Dedifferentiated amniotic fluid mesenchymal stem cell (primary cell): ENCODE data around the gene PPP1R3F.

Experiments used
- DNase-seq: peaks from one replicate; pipeline ENCODE4 v3.0.0-alpha.2; 2016; ENCODE audit errors: extremely low spot score

The PPP1R3F gene

DNA sequence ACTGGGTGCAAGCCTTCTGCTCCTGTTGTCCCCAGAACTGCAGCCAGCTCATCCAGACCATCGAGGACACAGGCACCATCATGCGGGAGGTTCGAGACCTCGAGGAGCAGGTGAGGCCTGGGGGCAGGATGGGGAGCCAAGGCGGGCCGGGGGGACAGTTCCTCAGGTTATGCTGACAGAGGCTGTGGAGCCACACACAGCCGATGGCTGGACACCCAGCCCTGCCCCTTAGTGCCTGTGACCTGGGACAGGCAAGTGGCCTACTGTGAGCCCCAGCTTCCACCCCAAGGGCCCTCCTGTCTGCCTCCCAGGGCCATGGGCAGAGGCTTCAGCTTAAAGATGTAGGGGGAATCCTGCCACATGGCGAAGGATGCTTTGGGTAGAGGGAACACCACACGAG, 20.0 kb upstream of the PPP1R3F start:
- DNase-seq, result no peak

DNA sequence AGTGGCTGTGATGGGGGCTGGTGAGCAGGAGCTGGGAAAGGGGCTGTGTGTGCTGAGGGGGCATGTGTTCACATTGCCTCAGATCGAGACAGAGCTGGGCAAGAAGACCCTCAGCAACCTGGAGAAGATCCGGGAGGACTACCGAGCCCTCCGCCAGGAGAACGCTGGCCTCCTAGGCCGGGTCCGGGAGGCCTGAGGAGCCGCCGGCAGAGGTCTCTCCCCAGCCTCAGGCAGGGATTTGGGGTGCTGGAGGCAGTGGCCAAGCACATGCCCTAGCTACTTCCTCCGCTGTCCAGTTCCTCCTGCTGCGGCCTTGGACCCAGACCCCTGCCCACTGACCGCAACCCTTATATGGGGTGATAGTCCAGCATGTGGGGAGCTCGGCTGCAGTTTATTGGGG, 19.5 kb upstream of the PPP1R3F start:
- DNase-seq, result no peak

- no peak for DNase-seq
These were observed 19.0 kb upstream of the PPP1R3F start for GRCh38 chrX:49250578-49250977.

DNA sequence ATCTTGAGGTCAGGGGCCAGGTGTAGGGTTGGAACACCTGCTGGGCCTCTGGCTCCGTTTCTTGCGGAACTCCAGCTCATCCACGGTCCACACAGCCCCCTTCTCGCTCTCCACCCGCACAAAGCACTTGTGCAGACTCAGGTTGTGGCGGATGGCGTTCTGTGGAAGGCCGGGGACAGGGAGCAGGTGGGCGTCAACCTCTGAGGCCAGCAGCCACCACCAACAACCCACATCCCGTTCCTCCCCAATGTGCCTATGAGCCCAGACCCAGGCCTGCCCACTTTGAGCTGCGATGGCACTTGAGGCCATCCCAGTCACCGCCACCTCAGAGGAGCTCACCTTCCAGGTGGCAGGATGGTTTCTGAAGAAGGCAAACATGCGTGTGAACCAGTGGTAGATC, 18.3 kb upstream of the PPP1R3F start:
- no peak for DNase-seq

DNA sequence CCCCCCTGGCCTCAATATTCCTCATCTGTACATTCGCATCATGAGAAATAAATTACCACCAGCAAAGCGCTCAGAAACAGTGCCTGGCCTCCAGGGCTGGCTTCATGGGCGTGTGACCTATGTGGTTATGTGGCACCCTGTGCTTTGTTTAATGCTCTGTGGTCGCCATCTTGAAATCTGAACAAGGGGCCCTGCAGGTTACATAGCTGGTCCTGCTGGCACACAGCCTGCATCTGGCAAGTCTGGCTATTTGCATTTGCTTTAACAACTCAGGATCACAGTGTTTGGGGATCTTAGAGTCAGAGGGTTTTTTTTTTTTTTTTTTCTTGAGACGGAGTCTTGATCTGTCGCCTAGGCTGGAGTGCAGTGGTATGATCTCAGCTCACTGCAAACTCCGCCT, 15.0 kb upstream of the PPP1R3F start:
- no peak for DNase-seq

GRCh38 chrX:49256268-49256995, 13.2 kb upstream of the PPP1R3F start:
- no peak for DNase-seq

DNA sequence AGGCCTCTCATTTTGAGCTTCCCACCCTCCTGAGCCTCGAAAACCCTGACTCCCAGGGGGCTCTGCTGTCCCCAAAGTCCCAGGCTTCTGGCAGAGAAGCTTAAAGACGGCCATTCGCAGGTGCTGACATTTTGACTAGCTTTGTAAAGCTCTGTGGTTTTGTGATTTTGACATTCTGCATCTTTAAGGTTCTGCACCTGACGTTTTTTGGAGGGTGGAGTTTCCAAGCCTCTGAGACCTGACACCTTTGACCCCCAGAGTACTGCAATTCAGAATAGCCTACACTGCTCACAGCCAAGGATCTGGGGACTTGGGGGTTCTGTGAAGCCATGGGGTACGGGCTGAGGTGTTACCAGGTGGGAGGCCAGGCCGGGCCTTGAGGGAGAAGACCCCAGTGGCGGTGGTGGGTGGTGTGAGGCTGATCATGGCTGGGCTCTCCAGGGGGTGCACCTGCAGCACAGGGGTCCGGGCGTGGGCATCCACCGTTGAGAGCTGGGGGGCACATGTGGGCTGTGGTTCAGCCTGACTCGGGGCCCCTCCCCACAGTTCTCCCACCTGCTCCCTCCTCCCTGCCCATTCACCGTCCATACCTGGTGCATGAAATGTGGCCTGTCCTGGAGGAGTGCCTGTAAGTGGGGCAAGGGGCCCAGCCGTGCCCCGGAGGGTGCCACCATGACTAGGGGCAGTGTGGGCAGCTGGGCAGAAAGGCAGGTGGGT, 12.4 kb upstream of the PPP1R3F start:
- DNase-seq, result no peak

DNA sequence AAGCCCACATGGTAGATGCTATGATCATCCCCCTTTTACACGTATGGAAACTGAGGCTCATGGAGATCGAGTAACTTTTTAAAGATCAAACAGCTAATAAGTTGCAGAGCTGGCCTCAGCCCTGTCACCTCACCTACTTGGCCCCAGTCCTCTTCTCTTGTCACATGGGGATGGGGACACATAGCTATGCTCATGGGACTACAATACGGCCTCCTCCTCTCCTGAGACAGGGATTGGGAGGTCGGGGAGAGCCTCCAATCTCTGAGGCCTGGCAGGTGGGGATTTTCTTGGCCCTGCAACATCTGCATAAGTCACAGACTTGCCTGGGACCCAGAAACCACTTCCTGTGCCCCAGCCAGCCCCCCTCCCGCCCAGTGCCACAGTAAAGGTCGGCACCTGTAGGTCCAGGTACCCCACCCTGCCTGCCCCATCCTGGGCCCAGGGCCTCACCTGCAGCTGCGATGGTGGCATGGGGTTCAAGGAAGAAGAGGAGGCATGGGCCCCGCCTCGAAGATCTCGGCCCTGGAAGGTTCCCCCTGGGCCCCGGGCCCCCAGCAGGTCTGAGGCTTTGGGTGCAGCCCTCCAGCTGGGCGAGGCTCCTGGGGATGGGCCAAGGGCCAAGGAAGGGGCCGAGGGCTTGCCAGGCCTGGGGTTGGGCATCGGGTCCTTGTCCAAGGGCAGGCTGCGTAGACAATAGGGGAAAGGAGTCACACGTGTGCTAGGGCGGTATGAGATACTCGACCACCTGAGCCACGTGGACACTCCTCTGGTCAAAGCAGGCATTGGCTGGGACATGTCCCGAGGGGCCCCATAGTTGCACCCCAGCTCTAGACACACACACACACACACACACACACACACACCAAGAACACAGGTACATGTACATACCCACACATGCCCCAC, 11.5 kb upstream of the PPP1R3F start:
- DNase-seq, result no peak

DNA sequence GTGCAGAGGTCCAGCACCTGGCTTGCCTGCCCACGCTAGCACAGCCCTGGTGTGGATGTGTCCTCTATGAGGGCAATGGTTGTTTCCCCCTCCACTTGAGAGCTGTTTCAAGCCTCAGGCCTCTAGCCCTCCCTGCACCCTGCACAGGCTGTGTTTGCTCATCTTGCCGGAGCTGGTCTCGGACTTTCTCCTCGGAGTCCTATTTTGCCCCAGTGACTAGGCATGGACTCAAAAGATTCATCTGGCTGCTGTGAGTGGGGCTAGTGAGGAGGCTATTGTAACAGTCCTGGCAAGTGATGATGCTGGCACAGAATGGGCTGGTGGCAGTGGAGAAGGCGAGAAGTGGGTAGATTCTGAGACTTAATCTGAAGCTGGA, 10.9 kb upstream of the PPP1R3F start:
- no peak for DNase-seq

DNA sequence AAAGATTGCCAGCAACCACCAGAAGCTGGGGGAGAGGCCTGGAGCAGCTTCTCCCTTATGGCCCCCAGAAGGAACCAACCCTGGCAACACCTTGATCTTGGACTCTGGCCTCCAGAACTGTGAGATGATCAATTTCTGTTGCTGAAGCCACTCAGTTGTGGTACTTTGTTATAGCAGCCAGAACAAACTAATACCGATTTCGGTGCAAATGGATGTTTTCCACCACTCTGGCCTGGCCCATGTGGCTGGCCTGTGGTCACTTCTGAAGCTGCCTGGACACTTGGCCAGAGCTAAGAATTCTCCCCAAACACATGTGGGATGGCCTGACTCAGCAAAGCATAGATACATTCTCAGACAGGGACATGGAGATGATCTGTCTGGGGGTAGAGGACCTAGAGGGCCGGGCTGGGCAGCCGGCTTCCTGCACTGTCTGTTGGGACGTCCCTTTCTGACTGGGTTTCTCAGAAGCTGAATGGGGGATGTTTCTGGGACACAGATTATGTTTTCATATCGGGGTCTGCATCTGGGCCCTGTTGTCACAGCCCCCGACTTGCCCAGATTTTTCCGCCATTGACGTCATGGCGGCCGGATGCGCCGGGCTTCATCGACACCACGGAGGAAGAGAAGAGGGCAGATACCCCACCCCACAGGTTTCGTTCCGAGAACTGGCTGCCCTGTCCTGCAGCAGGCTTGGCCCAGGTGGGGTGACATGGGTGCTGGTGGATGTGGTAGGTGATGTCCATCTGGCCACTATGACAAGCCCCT, 9.2 kb upstream of the PPP1R3F start:
- DNase-seq, result no peak

DNA sequence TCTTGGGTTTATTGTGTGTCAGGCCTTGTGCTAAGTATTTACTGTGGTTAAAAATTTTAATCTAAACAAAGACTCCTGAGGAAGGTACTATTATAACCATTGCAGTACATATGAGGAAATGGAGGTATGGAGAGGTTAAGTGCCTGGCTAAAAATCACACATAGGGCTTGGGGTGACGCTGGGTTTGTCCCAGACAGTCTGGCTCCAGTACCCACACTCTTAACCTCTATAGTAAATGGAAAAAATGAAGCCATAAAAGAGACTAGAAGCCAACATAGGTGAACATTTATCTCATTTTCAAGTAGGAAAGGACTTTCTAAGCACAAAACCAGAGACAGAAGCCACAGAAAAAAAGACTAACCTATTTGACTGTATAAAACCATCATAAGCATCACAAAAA, 7.0 kb upstream of the PPP1R3F start:
- no peak for DNase-seq

GRCh38 chrX:49263631-49264030, 6.0 kb upstream of the PPP1R3F start:
- DNase-seq, result no peak

DNA sequence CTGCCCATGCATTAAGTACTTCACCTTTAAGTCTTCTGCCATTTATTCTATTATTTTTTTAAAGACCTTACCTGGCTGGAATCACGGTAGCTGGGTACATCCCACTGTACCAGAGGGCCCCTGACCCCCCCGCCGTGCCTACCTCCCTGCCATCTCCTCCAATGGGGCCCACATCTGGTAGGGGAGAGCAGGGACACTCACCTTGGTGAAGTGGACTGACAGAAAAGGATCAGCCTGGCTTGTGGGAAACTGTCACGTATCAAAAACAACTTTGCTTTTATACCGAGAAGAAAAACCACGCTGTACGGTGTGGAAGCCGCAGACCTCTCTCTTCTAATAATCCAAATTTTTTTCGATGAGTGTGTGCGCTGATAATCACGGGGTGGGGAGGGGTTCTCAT, 5.1 kb upstream of the PPP1R3F start, which contains the start of gene FOXP3:
Gene FOXP3 (minus strand): TSS at position 251 of the 400 bp plus-strand sequence. CDS start 6,205 bp downstream, outside the sequence.
- DNase-seq, result no peak

GRCh38 chrX:49266523-49267445, 2.8 kb upstream of the PPP1R3F start:
- no peak for DNase-seq

GRCh38 chrX:49268702-49269009, 937 bp upstream of the PPP1R3F start:
- DNase-seq, result no peak

- peak; percentile 96 for DNase-seq
These were observed 405 bp upstream of the PPP1R3F start for GRCh38 chrX:49269010-49269766.

DNA sequence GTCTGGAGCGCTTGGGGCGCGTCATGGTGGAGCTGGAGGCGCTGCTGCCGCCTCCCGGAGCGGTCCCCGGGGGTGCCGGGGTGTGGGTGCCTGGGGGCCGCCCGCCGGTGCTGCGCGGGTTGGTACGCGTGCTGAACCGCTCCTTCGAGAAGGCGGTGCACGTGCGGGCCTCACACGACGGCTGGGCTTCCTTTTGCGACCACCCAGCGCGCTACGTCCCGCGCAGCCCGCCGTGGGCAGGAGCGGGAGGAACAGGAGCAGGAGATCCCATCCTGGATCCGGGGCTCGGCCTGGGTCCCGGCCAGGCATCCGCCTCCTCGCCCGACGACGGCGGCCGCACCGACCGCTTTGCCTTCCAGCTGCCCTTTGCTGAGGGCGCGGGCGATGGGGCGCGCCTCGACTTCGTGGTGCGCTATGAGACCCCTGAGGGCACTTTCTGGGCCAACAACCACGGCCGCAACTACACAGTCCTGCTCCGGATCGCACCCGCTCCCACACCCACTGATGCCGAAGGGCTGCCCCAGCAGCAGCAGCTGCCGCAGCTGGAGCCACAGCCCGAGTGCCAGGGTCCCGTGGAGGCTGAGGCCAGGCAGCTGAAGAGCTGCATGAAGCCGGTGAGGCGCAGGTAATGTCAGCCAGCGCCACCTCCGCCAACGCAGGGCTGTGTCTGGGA, 792 bp downstream of the PPP1R3F start:
- no peak for DNase-seq

DNA sequence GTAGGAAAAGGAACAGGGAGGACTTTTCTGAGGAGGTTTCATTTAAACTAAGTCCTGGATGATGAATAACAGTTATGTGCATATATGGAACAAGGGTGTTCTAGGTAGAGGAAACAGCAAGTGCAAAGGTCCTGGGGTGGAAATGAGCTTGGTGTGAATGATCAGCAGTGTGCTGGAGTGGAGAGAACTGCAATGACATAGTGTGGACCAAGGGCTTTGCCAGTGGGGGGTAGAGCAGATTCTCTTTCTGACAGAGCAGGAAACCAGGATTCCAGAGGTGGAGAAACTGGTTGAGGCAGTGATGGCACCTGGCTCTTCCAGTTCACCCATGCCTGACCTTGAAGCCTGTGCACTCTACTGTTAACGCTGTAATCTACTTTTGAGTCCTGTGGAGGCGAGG, 1.7 kb downstream of the PPP1R3F start:
- DNase-seq, result no peak

DNA sequence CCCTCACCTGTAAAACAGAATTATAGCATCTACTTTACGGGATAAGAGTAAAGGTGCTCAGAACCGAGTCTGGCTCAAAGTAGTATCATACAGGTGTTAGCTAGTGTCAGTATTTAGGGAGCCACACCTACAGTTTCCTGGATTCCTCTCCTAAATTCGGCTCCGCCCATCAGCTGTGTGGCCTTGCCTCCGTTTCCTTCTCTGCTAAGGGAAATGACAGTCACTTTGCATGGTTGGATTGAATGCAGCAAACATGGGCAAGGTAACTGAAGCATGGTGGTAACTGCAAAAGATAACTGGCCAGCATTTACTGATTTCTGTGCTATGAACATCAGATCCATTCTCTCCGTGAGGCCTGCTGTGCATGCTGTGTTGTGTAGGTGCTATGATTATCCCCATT, 2.8 kb downstream of the PPP1R3F start:
- no peak for DNase-seq
